Gastrocnemius medialis (tissue), 4 donors: ENCODE measurements around the gene CTXND2.

ENCODE experiments used
- CTCF ChIP-seq, 5 experiments: fragments of 450-650 bp in 3 of 5; fragments of 200-600 bp in 2 of 5; sonication (generic) in 2 of 5; IDR thresholded peaks in 4 of 5; conservative IDR thresholded peaks in 1 of 5; 1 replicate in 4 of 5; 2 replicates in 1 of 5; pipeline ENCODE4 v1.5.1; 2016 to 2019; ENCODE audit warnings: antibody characterized with exemption in 5 of 5, mild to moderate bottlenecking in 3 of 5, moderate library complexity in 3 of 5
- POLR2A ChIP-seq, 2 donors: fragments of 450-650 bp; IDR thresholded peaks; one replicate each; pipeline ENCODE4 v1.6.1; 2017; ENCODE audit warnings: antibody characterized with exemption in 2 of 2, mild to moderate bottlenecking in 2 of 2, moderate library complexity in 2 of 2

- TF ChIP-seq CTCF (IDR thresholded peaks at IDR 0.05 in 4 of 5, conservative IDR thresholded peaks at IDR 0.05 in 1 of 5) (no peak), POLR2A (IDR thresholded peaks at IDR 0.05) (no peak)
Measured at GRCh38 chr1:150925080-150925479, 38.1 kb downstream of the CTXND2 start.
